ENCODE results near the gene PDZD2.

The PDZD2 gene

DNA sequence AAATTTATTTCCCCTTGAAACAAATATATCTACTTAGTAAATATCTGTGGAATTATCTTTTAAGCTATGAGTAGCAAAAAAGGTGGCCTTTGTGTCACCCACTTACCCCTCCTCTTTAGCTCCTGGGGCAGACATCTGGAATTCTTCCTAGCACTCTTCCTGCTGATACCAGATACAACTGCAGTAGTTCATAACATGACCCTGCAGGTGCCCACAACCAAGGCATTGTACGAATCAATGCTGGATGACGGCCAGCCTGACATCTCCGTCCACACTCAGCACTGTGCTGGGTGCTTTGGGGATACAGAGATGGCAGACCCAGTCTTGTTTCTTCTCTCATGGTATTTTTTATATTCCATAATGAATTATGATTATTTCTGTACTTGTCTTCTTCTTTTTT, 382.8 kb downstream of the PDZD2 start:
- DNase-seq (ENCODE audit: low spot score) (no peak), ATAC-seq (ENCODE audit: low read depth) (no peak)
- H3K4me1 ChIP-seq (ENCODE audit: insufficient read depth, poor library complexity, severe bottlenecking) = peaks cover 5% of the 10 kb centered on the region
- no peaks in the 10 kb centered on the region for H3K36me3 ChIP-seq (ENCODE audit: low read depth)
- no peak overlapping the region for H3K27ac ChIP-seq (ENCODE audit: poor library complexity, severe bottlenecking)
- TF ChIP-seq CTCF (IDR thresholded peaks at IDR 0.05; ENCODE audit: poor library complexity, severe bottlenecking) = no peak
- H3K9me3 ChIP-seq (ENCODE audit: severe bottlenecking) = no peaks in the 10 kb centered on the region
- H3K4me3 ChIP-seq (ENCODE audit: severe bottlenecking) = no peak overlapping the region
- H3K27me3 ChIP-seq (ENCODE audit: insufficient read depth, poor library complexity, severe bottlenecking) = no peaks in the 10 kb centered on the region

DNA sequence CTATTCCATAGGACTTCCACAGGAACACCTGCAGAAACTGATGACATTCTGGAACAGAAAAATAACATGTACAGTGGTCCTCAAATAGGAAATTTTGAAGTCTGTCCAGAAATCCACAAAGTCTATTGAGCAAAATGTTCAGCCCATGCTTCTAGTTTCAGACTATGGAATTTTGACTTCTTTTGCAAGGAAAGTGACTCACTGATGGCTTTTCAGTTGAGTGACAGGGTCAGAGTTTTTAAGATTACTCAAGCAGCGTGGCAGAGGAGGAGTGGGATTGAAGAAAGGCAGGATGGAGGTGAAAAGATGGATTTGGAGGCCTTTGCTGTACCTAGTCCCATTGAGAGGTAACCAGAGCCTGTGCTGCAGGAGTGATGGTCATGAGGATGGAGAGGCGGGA, 383.7 kb downstream of the PDZD2 start:
- ATAC-seq (ENCODE audit: low read depth) = no peak
- Histone ChIP-seq H3K4me1 (ENCODE audit: insufficient read depth, poor library complexity, severe bottlenecking) (peaks cover 13% of the 10 kb centered on the region), H3K9me3 (ENCODE audit: severe bottlenecking) (no peaks in the 10 kb centered on the region), H3K36me3 (ENCODE audit: low read depth) (no peaks in the 10 kb centered on the region), H3K27ac (ENCODE audit: poor library complexity, severe bottlenecking) (no peak overlapping the region), H3K27me3 (ENCODE audit: insufficient read depth, poor library complexity, severe bottlenecking) (no peaks in the 10 kb centered on the region), H3K4me3 (ENCODE audit: severe bottlenecking) (no peak overlapping the region)
- no peak for TF ChIP-seq CTCF (IDR thresholded peaks at IDR 0.05; ENCODE audit: poor library complexity, severe bottlenecking)
- no peak for DNase-seq (ENCODE audit: low spot score)

DNA sequence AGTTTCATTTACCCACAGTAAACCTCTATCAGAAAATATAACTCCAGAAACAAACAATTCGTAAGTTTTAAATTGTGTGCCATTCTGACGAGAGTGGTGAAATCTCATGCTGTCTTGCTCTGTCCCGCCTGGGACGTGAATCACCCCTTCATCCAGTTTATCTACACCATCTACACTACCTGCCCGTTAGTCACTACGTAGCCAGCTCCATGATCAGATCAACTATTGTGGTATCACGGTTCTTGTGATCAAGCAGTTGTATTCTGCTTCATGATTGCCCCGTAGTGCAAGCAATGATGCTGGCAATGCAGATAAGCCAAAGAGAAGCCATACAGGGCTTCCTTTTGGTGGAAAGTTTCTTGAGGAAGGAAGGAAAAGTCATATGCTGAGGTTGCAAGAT, 384.9 kb downstream of the PDZD2 start:
- H3K4me1 ChIP-seq (ENCODE audit: insufficient read depth, poor library complexity, severe bottlenecking) = peaks cover 20% of the 10 kb centered on the region
- DNase-seq (ENCODE audit: low spot score) = no peak
- no peaks in the 10 kb centered on the region for H3K9me3 ChIP-seq (ENCODE audit: severe bottlenecking)
- H3K4me3 ChIP-seq (ENCODE audit: severe bottlenecking) = no peak overlapping the region
- no peak overlapping the region for H3K27ac ChIP-seq (ENCODE audit: poor library complexity, severe bottlenecking)
- H3K36me3 ChIP-seq (ENCODE audit: low read depth) = no peaks in the 10 kb centered on the region
- no peak for ATAC-seq (ENCODE audit: low read depth)
- no peak for TF ChIP-seq CTCF (IDR thresholded peaks at IDR 0.05; ENCODE audit: poor library complexity, severe bottlenecking)
- H3K27me3 ChIP-seq (ENCODE audit: insufficient read depth, poor library complexity, severe bottlenecking) = no peaks in the 10 kb centered on the region

DNA sequence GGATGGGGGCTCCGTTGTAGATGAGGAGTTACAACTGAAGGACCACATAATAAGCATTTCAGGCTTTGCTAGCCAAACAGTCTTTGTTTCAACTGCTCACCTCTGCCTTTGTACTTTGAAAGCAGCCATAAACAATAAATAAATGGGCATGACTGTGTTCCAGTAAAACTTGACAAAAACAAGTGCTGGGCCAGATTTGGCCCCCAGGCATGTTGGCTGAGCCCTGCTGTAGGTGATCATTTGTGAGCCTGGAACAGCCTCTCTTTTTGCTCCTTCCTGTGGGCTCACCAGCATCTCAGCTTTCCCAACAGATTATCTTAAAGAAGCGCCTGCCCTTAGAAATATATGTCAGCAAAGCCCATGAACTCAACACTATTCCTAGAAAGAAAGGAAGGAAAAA, 385.8 kb downstream of the PDZD2 start:
- DNase-seq (ENCODE audit: low spot score) = no peak
- peaks cover 29% of the 10 kb centered on the region for H3K4me1 ChIP-seq (ENCODE audit: insufficient read depth, poor library complexity, severe bottlenecking)
- no peaks in the 10 kb centered on the region for H3K27me3 ChIP-seq (ENCODE audit: insufficient read depth, poor library complexity, severe bottlenecking)
- ATAC-seq (ENCODE audit: low read depth) = no peak
- no peak for TF ChIP-seq CTCF (IDR thresholded peaks at IDR 0.05; ENCODE audit: poor library complexity, severe bottlenecking)
- no peak overlapping the region for H3K4me3 ChIP-seq (ENCODE audit: severe bottlenecking)
- no peaks in the 10 kb centered on the region for H3K36me3 ChIP-seq (ENCODE audit: low read depth)
- no peaks in the 10 kb centered on the region for H3K9me3 ChIP-seq (ENCODE audit: severe bottlenecking)
- H3K27ac ChIP-seq (ENCODE audit: poor library complexity, severe bottlenecking) = no peak overlapping the region

GRCh38 chr5:32027093-32027716, 388.3 kb downstream of the PDZD2 start:
- no peak for TF ChIP-seq CTCF (IDR thresholded peaks at IDR 0.05; ENCODE audit: poor library complexity, severe bottlenecking)
- ATAC-seq (ENCODE audit: low read depth) (no peak), DNase-seq (ENCODE audit: low spot score) (no peak)
- Histone ChIP-seq H3K27ac (ENCODE audit: poor library complexity, severe bottlenecking) (peak overlapping the region; percentile 92), H3K4me1 (ENCODE audit: insufficient read depth, poor library complexity, severe bottlenecking) (peaks cover 52% of the 10 kb centered on the region), H3K9me3 (ENCODE audit: severe bottlenecking) (no peaks in the 10 kb centered on the region), H3K4me3 (ENCODE audit: severe bottlenecking) (no peak overlapping the region), H3K27me3 (ENCODE audit: insufficient read depth, poor library complexity, severe bottlenecking) (no peaks in the 10 kb centered on the region), H3K36me3 (ENCODE audit: low read depth) (no peaks in the 10 kb centered on the region)

All from RWPE2 (cell line).